HUDEP-2 (cell line): ENCODE measurements around the gene RUNX2.

Source experiments
- DNase-seq, 76 experiments: peaks; one replicate each; lab custom pipeline; 2025; ENCODE audit not compliant: unreplicated experiment in 76 of 76; lab: John Stamatoyannopoulos, UW

RUNX2 gene

DNA sequence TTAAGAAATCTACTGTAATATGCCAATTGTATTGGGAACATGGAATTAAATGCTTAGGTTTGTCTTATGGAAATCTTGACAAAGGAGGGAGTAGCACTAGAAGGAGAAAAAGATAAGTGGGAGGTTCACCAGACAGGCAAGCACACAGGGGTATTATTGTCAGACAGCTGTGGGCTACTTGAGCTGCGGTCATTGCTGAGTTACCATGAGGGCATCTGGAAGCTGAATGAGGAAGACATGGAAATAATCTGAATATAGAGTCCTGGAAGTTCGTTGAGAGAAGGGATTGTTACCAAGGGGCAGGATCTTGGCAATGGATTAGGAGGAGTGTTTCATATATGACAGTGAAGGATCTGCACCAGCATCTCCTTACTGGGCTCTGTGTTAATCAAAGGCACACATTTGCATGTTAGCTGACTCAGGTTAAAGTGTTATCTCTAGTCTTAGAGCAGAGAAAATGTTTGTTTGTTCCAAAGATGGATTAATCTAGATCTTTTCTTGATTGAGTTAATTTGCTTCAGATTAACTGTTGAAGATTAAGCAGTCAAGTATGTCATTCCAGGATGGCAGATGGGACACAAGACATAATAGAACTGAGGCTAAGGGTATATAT, 102.6 kb downstream of the RUNX2 start:
- DNase-seq: peak in 1 of 76 experiments; percentile 43

DNA sequence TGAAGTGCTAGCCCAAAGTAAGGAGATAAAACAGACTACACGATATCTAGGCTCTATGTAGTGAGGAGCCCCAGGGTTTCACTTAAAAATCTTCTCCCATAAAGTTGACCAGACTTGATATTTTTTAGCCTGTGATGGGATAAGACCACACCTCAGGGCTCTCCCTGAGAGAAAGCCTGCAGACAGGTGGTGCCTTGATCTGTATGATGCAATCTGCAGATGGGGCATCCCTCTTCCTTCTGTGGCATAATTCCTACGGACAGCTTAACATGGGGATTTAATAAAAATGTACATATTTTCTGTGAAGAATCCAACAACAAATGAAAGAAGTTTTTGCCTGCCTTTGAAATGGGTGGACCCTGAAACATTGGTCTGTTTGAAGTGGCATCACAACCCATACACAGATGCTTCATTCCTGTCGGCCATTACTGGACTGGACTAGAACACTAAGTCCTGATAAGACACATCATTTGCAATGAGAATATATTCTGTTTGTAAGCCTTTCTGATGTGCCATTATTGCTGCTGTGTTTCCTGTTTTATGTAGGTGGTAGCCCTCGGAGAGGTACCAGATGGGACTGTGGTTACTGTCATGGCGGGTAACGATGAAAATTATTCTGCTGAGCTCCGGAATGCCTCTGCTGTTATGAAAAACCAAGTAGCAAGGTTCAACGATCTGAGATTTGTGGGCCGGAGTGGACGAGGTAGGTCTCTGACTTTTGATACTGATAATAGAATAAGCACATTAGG, 103.4 kb downstream of the RUNX2 start:
- no peak for DNase-seq

DNA sequence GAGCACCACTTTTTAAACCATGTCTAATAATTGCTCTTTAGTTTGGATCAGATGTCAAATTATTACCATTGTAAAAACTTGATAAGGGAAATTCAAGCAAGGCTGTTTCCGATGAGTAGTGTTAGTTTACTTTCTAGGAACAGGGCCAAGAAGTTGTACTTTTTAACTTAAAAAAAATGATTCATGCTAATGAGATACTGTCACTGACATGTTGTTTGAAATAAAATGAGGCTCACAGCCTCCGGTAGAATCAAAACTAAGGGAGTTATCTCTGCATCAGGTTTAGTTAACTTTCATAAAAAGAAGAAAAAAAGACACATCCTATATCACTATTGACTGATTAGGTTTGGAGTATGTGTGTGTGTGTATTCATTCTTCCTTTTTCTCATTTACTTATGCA, 104.8 kb downstream of the RUNX2 start:
- DNase-seq: peak in 9 of 76 experiments; percentile 7 to 62 (median 32)

DNA sequence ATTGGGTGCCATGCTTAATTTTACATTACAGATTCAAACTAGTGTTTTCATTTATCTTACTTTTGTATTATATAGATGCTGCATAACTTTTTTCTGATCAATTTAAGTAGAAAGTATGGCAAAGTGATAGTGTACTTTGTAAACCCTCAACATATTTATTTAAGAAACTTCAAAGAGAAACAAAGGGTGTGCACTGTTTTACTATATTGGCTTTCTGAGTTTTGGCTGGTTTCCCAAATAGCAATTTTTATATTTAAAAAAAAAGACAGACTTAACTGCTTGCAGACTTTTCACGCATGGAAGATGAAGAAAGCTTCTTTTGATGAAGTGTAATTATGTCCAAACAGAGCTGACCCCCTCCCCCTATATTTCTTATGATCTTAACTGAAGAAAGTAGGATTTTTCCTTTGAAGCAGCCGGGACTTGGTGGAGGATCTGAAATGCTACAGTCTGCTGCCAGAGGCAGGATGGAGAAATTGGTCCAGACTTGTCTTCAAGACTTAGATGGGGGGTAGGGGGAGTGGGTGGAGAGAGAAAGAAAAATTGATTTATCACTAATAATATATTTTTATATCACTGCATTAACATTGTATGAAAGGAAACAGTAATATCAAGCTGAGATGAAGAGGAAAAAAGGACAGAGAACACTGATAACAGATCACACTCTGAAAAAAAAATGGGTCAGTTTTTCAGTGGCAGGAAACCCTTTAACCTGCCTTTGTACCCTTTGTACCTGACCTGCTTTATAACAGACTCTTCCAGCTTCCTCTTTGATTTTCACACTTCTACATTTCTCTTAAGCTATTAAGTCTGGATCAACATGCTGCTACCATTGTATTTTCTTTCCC, 105.6 kb downstream of the RUNX2 start:
- DNase-seq: no peak

DNA sequence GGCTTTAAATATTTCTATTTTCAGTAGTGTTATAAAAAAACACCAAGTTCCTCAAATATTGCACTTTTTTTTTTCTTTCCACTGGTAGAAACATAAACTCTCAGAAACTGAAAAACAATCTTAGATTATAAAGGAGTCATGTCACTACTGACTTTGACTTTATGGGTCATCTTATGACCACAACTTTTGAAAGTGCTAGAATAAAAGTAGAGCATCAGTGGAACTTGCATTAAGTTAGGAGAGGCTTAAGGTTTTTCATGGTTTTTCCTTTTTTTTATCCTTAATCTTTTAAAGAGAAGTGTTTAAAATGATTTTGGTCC, 106.2 kb downstream of the RUNX2 start:
- DNase-seq: no peak

DNA sequence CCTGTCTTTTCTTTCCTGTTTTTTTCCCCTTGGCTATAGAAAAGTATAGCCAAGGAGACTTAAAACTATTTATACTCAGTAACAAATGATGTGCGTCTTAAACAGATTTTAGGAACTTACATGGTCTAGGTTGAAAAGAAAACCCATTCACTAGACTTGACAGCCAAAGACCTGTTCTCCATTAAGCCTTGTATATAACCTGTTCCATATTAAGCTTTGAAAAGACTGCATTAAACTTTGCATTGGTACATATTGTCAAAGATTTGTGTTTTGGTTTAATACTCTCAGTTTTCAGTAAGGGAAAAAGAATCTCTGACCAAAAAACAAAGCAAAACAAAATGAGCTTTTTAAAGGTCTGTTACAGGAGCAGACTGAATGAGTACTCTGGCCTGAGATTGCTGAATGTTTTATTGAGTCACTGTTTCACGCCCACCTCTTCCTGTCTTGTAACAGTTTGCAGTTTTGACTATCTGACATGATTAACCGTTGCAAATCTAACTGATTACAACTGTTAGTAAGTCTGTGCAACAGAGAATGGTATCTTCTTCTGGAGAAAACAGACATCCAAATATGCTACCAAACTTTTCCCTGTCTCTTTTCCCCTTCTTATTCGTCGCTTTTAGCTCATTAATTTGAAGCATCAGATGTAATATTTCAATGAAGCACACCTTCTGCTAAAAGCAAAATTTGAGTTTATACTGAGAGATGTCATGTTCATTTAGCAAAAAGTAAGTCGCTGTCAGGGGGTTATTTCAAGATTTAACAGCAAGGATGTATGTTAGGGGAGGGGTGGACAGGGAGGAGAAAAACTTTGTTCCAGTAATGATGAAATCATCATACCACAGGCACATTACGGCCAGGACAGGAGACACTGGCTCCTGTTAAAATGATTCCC, 108.7 kb downstream of the RUNX2 start:
- peak in 29 of 76 experiments; percentile 22 to 82 (median 47) for DNase-seq

DNA sequence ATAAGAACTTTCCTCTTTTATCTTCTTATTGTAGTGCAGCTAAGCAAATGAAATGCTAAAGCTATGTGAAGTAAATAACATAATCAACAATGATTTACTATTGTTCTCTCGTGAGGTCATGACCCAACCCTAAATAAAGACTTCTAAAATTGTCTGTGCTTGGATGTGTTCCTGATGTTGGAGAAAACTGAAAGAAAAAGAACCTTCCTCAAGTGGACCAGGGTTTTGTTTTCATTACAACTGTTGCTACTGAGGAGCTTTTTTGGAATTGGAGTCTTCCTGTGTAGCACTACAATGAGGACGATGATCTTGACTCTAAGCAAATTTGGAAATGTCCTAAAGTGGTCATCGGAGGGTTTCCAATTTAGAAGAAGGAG, 109.3 kb downstream of the RUNX2 start:
- DNase-seq: no peak

DNA sequence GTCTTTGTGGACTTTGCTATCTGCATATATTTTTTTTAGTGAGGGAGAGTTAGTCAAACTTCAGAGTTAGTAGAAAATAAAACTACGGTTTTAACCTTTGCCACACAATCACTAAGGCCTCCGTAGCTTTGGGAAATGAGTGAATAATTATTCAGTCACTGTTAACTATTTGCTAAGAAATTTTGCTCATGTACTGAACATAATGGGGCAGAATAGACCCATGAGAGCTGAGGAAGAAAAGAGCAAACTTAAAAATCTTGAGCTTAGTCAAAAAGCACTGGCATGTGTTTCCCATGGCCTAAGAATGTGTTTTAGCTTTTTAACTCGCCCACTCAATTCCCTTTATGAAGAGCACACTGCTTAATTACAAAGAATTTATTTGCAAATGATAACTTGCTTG, 110.0 kb downstream of the RUNX2 start:
- DNase-seq: no peak

DNA sequence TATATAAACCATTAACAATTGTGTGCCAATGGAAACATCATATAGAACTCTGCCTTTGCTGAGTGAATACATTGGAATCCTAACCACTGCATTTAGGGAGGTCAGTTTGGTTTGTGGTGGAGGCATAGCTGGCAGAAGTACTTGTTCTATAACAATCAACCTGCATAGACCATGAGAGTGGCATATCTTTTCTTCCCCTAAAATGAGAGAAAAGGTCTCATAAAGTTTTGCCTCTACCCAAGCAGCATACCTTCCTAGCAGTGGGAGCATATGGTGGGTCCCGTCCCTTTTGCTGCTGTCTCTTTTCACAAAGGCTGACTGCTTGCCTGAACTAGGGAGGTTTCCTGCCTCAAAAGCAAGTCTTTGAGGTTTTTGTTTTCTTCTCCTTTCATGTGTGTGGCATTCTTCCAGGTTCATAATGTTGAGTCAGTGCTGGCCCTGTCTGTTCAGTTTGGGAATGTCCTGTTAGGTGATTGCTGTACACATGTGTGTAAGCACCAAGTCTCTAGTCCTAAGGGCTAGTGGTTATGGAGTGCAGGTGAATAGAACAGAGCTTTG, 110.8 kb downstream of the RUNX2 start:
- DNase-seq: peak in 7 of 76 experiments; percentile 13 to 41 (median 28)

DNA sequence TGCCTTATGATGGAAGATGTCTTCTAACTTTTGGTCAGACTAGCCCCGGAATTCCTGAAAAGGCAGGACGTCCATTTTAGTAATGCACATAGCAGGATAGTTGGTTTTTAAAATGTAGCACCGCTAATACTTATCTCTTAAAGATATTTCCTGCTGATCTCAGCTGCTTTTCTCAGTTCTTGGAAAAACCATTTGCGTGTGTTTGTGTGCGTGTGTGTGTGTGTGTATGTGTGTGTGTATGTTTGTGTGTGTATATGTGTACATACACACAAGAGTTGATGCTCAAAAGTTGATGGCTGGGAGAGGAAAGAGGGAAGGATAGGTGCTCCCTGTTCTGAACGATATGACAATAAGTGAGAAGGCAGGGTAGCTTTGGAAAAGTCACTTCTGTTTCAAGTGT, 111.3 kb downstream of the RUNX2 start:
- no peak for DNase-seq

DNA sequence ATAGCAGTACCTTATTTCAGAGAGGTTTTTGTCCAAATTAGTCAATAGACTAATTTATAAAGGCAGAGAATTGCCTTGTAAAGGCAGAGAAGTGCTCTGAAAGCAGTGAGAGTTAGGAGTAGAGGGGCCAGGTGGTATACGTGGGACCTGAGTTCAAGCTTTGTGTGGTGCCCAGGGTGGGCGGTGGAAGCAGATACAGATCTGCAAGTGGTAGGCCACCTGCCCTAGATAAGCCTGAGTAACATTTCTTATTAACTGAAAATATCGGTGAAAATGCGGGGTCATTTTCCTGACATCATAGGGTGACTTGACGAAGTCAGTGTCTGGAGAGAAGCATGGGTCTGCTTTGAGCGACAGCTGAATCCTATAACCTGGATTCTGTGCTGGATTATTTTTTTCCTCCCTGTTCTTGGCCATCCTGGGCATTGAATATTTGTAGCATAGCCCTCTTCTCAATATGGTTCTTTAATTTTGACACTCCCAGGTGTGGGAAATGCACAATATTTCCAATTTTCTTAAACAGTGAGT, 111.8 kb downstream of the RUNX2 start:
- DNase-seq: no peak

DNA sequence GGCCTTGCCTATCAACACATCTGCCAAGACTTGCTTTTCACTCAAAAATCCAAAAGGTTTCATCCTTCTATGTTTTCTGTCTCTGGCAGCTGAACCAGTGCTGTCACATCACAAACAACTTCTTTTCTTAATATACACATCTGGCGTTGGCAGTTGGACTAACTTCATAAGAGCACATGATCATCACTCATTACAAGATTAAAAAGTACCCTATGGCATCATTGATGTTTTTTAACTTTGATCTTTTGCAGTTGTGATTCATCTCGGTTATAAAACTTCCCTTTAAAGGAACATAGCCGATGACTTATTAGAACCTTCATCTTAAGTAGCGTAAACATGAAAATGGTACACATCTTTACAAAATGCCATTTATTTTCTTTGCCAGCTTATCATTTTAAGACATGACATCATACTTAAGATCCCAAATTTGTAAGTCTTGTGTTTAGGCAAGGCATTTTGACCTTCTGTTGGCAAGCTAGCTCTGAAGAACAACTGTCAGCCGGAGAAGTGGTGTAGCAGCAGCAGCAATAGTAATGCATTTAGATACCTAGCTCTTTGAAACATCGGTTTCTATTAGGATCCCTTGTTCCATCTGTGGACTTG, 113.8 kb downstream of the RUNX2 start:
- DNase-seq: no peak

DNA sequence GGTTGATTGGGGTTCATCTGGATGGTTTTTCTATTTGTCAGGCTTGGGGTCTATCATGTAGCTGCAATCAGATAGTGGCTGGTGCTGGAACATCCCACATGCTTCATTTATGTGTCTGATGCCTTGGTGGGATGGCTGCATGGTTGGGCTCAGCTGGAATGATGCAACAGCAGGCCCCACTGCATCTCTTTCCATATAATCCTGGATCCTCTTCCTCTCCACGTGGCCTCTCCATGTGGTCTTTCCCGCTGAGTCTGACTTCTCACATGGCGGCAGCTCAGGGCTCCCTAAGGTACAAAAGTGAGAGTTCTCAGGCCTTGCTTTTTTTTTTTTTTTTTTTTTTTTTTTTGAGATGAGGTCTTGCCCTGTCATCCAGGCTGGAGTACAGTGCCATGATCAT, 114.6 kb downstream of the RUNX2 start:
- no peak for DNase-seq

DNA sequence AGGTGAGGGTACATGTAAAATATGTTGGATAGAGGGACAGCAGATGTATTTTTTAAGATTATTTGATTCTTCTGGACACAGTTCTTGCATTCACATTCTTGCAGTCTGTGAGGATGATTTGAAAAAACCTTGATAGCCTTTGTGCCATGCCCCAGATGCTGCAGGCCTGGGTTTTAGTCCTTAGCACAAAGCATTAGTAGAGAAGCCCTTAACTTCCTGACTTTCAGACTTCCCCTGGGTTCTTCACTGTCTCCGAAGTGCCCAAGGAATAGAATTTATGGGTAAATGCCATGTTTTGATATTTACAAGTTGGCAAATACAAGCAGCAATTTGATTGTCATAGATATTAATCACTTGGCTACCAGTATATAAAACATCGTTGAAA, 117.2 kb downstream of the RUNX2 start:
- DNase-seq: no peak

DNA sequence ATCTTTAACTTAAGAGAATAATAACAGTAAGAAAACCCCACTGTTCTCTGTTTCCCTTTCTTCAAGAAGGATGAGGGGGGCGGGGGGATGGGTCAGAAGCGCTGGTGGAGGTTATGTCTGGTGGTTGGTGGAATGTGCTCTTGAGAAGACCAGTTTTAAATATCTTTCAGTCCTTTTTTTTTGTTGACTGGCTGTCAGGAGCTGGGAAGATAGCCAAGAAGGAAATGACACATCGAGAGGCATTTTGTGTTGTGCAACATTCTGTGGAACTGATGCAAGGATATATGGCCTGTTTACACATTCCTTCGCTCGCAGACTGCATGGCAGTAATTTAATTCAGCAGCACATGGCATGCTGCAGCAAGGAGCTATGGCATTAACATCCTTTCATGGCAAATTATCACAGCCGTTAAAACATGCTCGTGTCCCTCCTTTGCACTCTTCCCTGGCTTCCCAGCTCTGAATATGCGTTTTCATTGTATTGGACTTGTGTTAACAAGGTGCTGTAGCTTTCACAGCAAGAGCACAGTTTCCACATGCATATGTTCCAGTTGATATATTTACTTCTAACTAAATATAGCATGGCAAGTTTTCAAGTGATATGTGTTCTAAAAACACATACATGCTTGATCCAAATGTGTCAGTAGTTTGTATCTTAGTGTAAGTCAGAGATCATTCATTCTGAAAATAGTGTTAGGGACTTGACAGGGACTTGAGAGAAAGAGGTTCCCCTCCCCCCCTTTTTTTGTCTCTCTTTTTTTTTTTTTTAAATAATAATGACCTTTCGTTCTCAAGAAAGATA, 117.8 kb downstream of the RUNX2 start:
- DNase-seq: peak in 69 of 76 experiments; percentile 14 to 93 (median 64)

DNA sequence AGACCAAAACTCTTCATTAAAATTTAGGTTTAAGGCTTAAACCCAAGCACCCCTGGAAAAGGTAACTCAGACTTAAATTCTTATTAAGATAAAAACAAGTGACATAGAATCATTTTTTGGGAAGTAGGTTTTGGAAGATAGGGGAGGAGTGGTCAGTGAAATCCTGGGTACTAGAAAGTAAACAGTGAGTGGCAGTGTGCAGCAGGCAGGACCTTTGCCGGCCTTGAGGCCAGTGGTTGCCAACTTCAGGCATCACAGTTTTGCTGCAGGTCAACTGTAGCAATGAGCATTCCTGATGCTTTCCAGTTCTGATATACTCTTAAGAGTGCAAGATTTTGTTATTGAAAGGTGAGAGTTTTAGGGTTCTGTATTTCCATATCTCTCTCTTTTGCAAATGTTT, 118.9 kb downstream of the RUNX2 start:
- DNase-seq: no peak

DNA sequence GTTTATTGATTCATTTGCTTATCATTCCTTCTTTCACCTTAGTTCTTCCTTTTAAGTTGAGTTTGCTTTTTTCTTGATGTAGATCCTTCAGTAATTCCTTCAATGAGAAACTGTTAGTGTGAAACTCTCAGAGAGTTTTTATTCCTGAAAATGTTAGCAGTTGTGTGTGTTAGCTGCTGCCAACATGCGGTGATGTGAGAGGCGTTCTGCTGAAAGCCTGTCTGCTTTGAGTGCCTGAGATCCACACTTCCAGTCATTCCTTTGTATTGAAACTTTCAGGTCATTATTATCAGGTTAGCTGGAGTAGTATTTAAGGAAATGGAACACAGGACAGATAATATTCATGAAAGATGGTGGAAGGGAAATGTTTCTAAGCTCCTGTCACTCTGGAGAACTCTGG, 119.6 kb downstream of the RUNX2 start:
- no peak for DNase-seq

DNA sequence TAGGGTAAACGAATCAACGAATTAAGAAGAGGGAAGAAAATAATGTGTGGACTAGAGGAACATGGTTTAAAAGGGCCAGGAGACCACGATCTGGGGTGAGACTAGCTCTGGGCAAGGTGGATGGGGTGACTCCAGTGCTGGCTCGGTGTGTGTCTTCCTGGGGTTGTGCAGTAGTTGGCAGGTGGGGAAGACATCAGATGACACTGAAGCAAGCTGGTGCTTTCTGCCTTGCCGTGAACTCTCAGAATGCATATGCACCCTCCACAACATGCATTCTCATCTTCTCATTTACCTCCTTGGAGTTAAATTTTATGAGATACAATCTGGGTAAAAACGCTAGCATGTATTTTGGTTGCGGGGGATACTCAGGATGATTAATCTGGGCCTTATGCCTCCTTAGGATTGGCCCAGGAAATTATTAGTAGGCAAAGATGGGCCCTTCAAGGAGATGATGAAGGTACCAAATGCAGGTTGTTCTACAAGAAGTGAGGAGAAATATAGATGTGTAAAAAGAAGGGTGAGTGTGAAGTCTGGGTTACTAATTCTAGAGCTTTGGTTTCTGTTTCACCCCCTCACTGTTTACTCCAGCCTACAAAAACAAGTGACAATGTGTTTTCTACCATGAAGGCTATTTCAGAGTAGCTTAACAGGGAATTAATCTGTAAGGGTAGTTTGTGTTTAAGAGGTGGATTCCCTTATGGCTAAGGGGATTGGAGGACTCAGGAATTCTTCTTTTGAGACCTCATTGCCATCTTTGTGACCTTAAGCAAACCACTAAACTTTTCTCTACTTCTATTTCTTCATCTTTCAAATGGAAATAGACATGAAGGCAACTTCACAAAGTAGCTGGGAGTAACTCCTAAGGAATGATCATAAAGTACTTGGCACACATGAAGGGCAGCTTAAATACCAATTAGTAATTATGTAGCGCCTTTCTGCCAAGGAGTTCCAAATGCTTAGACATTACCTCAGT, 120.6 kb downstream of the RUNX2 start:
- no peak for DNase-seq
